WTC11 (cell line): ENCODE measurements around the gene NNMT. TPM values are rescaled to one million over a fixed set of nuclear protein-coding genes. Genes with fewer than 3 reads are reported as not detected.

Experiments used
- ATAC-seq: fragments of 200-7000 bp; cut with Tn5 transposase; 2 replicates; pipeline ENCODE4 v1.10.0; 2021; ENCODE audit warnings: mild to moderate bottlenecking, moderate library complexity
- CTCF ChIA-PET: fragments of 300-600 bp; sonication (Branson Sonifier 250); formaldehyde crosslinking; loops from one replicate; lab custom pipeline; 2021; ENCODE audit warnings: antibody characterized with exemption; lab: Charles Lee
- POLR2A ChIA-PET: fragments of 350-600 bp; sonication (Branson Sonifier 250); formaldehyde crosslinking; loops from one replicate; lab custom pipeline; 2021; ENCODE audit warnings: antibody characterized with exemption; lab: Charles Lee
- DNase-seq: peaks from one replicate; pipeline ENCODE4 v3.0.0; 2021; ENCODE audit warnings: low spot score
- H3K27ac Mint-ChIP-seq: 2 replicates; pipeline ENCODE4 v1.8.0; 2021; ENCODE audit warnings: mixed read lengths
- H3K27me3 Mint-ChIP-seq: 2 replicates; pipeline ENCODE4 v1.8.0; 2021; ENCODE audit warnings: low read depth, mild to moderate bottlenecking, moderate library complexity, mixed read lengths
- H3K36me3 Mint-ChIP-seq: 2 replicates; pipeline ENCODE4 v1.8.0; 2021; ENCODE audit warnings: mixed read lengths
- H3K4me1 Mint-ChIP-seq: 2 replicates; pipeline ENCODE4 v1.8.0; 2022; ENCODE audit warnings: mixed read lengths
- H3K4me3 Mint-ChIP-seq: 2 replicates; pipeline ENCODE4 v1.8.0; 2021; ENCODE audit warnings: mild to moderate bottlenecking, moderate library complexity, mixed read lengths
- H3K9me3 Mint-ChIP-seq: 2 replicates; pipeline ENCODE4 v1.8.0; 2021; ENCODE audit warnings: mixed read lengths
- ATF3 ChIP-seq: sonication (generic); formaldehyde crosslinking; conservative IDR thresholded peaks from 2 replicates; pipeline ENCODE4 v1.8.1; 2022; ENCODE audit warnings: mild to moderate bottlenecking, missing genetic modification reagents
- CREB1 ChIP-seq: sonication (generic); formaldehyde crosslinking; IDR thresholded peaks from 2 replicates; pipeline ENCODE4 v1.8.0; 2023; ENCODE audit warnings: mild to moderate bottlenecking, missing genetic modification reagents
- ESRRA ChIP-seq: sonication (generic); formaldehyde crosslinking; IDR thresholded peaks from 2 replicates; pipeline ENCODE4 v1.8.1; 2022; ENCODE audit warnings: mild to moderate bottlenecking, missing genetic modification reagents, borderline replicate concordance
- FOXP1 ChIP-seq: sonication (generic); formaldehyde crosslinking; IDR thresholded peaks from 2 replicates; pipeline ENCODE4 v1.8.0; 2022; ENCODE audit warnings: missing genetic modification reagents, mild to moderate bottlenecking, moderate library complexity, borderline replicate concordance
- GABPB1 ChIP-seq: sonication (generic); formaldehyde crosslinking; IDR thresholded peaks from 2 replicates; pipeline ENCODE4 v1.8.1; 2023; ENCODE audit warnings: mild to moderate bottlenecking, missing genetic modification reagents
- IRF1 ChIP-seq: sonication (generic); formaldehyde crosslinking; IDR thresholded peaks from 2 replicates; pipeline ENCODE4 v1.8.0; 2023; ENCODE audit warnings: missing genetic modification reagents
- IRF2 ChIP-seq: sonication (generic); formaldehyde crosslinking; IDR thresholded peaks from 2 replicates; pipeline ENCODE4 v1.8.0; 2022; ENCODE audit warnings: low read depth, missing genetic modification reagents, borderline replicate concordance
- JAZF1 ChIP-seq: fragments of 250-450 bp; sonication (Bioruptor Pico); IDR thresholded peaks from 2 replicates; pipeline ENCODE4 v1.9.0; 2021; ENCODE audit warnings: moderate library complexity, mild to moderate bottlenecking, inconsistent platforms
- JUN ChIP-seq: sonication (generic); formaldehyde crosslinking; IDR thresholded peaks from 2 replicates; pipeline ENCODE4 v1.8.0; 2023; ENCODE audit warnings: mild to moderate bottlenecking, missing genetic modification reagents
- PREB ChIP-seq: sonication (generic); formaldehyde crosslinking; IDR thresholded peaks from 2 replicates; pipeline ENCODE4 v1.8.1; 2022; ENCODE audit warnings: mild to moderate bottlenecking, missing genetic modification reagents, moderate library complexity, borderline replicate concordance
- PRRX2 ChIP-seq: fragments of 250-450 bp; sonication (Bioruptor Pico); IDR thresholded peaks from 2 replicates; pipeline ENCODE4 v1.8.0; 2021; ENCODE audit warnings: mild to moderate bottlenecking
- RORB ChIP-seq: fragments of 250-450 bp; sonication (Bioruptor Pico); IDR thresholded peaks from 2 replicates; pipeline ENCODE4 v1.9.0; 2021; ENCODE audit warnings: mild to moderate bottlenecking
- SMAD4 ChIP-seq: sonication (generic); formaldehyde crosslinking; IDR thresholded peaks from 2 replicates; pipeline ENCODE4 v1.8.0; 2022; ENCODE audit warnings: mild to moderate bottlenecking, missing genetic modification reagents
- SP1 ChIP-seq: sonication (generic); formaldehyde crosslinking; conservative IDR thresholded peaks from 2 replicates; pipeline ENCODE4 v1.8.1; 2022; ENCODE audit warnings: missing genetic modification reagents
- USF1 ChIP-seq: sonication (generic); formaldehyde crosslinking; IDR thresholded peaks from 2 replicates; pipeline ENCODE4 v1.8.0; 2022; ENCODE audit warnings: mild to moderate bottlenecking, missing genetic modification reagents
- ZBTB21 ChIP-seq: sonication (generic); formaldehyde crosslinking; IDR thresholded peaks from 2 replicates; pipeline ENCODE4 v1.8.1; 2023; ENCODE audit warnings: mild to moderate bottlenecking, missing genetic modification reagents, borderline replicate concordance
- ZNF219 ChIP-seq: sonication (generic); formaldehyde crosslinking; IDR thresholded peaks from 2 replicates; pipeline ENCODE4 v1.8.0; 2023; ENCODE audit warnings: missing genetic modification reagents, mild to moderate bottlenecking, borderline replicate concordance
- ZNF232 ChIP-seq: sonication (generic); formaldehyde crosslinking; IDR thresholded peaks from 2 replicates; pipeline ENCODE4 v1.8.0; 2022; ENCODE audit warnings: mild to moderate bottlenecking, missing genetic modification reagents
- ZNF396 ChIP-seq: fragments of 250-450 bp; sonication (Bioruptor Pico); IDR thresholded peaks from 2 replicates; pipeline ENCODE4 v1.8.0; 2021; ENCODE audit warnings: mild to moderate bottlenecking, moderate library complexity, borderline replicate concordance
- ZNF416 ChIP-seq: fragments of 250-450 bp; sonication (Bioruptor Pico); IDR thresholded peaks from 2 replicates; pipeline ENCODE4 v1.9.0; 2021; ENCODE audit warnings: mild to moderate bottlenecking, inconsistent platforms
- ZNF423 ChIP-seq: fragments of 250-450 bp; sonication (Bioruptor Pico); IDR thresholded peaks from 2 replicates; pipeline ENCODE4 v2.1.2; 2022; ENCODE audit warnings: mild to moderate bottlenecking, moderate library complexity
- total RNA-seq: library from RNA; stranded (reverse); gene quantifications from 3 replicates; pipeline ENCODE4 v1.2.3, GENCODE V29; 2021
- TF ChIP-seq, protein P1 (sequence below): sonication (generic); formaldehyde crosslinking; IDR thresholded peaks from 2 replicates; pipeline ENCODE4 v1.8.0; 2022; ENCODE audit warnings: mild to moderate bottlenecking, missing genetic modification reagents
- TF ChIP-seq, protein P2 (sequence below): sonication (generic); formaldehyde crosslinking; IDR thresholded peaks from 2 replicates; pipeline ENCODE4 v1.8.1; 2023; ENCODE audit warnings: mild to moderate bottlenecking, missing genetic modification reagents
- TF ChIP-seq, protein P3 (sequence below): sonication (generic); formaldehyde crosslinking; IDR thresholded peaks from 2 replicates; pipeline ENCODE4 v1.8.1; 2022; ENCODE audit warnings: mild to moderate bottlenecking, moderate library complexity, missing genetic modification reagents
- TF ChIP-seq, protein P4 (sequence below): sonication (generic); formaldehyde crosslinking; IDR thresholded peaks from 2 replicates; pipeline ENCODE4 v1.8.0; 2022; ENCODE audit warnings: missing genetic modification reagents

Gene NNMT
- total RNA-seq, 1 experiment from 2014 or later = 0.50 TPM

DNA sequence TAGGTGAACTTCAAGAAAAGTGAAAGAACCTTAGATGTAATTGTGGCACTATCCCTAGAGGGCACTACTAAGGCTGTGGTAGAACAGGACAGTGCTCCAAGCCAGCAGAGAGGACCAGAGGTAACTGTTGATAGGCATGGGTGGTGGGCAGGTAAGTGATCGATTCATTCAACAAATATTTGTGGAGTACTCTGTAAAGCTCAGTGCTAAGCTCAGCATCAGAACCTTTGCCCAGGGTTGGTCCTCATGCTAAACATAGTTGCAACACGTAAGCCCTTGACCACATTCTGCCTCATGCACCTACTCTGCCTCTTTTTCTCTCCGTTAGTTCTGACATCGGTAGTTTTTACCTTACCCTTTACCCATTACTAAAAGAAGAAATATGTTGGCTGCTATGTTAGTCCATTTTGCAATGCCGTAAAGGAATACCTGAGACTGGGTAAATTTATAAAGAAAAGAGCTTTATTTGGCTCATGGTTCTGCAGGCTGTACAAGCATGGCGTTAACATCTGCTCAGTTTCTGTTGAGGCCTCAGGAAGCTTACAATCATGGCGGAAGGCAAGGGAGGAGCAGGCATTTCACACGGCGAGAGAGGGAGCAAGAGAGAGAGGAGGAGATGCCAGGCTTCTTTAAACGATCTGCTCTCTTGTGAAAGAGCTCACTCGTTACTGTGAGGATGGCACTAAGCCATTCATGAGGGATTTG, 18.4 kb upstream of the NNMT start (continued):
- TF ChIP-seq, protein P1, sequence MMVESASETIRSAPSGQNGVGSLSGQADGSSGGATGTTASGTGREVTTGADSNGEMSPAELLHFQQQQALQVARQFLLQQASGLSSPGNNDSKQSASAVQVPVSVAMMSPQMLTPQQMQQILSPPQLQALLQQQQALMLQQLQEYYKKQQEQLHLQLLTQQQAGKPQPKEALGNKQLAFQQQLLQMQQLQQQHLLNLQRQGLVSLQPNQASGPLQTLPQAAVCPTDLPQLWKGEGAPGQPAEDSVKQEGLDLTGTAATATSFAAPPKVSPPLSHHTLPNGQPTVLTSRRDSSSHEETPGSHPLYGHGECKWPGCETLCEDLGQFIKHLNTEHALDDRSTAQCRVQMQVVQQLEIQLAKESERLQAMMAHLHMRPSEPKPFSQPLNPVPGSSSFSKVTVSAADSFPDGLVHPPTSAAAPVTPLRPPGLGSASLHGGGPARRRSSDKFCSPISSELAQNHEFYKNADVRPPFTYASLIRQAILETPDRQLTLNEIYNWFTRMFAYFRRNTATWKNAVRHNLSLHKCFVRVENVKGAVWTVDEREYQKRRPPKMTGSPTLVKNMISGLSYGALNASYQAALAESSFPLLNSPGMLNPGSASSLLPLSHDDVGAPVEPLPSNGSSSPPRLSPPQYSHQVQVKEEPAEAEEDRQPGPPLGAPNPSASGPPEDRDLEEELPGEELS (CRISPR knock-in tag) = no peak
- TF ChIP-seq ZNF396 = no peak
- no peak for TF ChIP-seq FOXP1
- TF ChIP-seq SP1 (CRISPR knock-in tag) = no peak
- TF ChIP-seq, protein P2, sequence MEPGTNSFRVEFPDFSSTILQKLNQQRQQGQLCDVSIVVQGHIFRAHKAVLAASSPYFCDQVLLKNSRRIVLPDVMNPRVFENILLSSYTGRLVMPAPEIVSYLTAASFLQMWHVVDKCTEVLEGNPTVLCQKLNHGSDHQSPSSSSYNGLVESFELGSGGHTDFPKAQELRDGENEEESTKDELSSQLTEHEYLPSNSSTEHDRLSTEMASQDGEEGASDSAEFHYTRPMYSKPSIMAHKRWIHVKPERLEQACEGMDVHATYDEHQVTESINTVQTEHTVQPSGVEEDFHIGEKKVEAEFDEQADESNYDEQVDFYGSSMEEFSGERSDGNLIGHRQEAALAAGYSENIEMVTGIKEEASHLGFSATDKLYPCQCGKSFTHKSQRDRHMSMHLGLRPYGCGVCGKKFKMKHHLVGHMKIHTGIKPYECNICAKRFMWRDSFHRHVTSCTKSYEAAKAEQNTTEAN (CRISPR knock-in tag) = no peak
- no peak for TF ChIP-seq ZNF423 (CRISPR knock-in tag)
- no peak for TF ChIP-seq ZNF232
- TF ChIP-seq PREB (CRISPR knock-in tag) = no peak
- TF ChIP-seq GABPB1 = no peak
- TF ChIP-seq CREB1 (CRISPR knock-in tag) = no peak
- no peak for TF ChIP-seq JAZF1 (CRISPR knock-in tag)
- TF ChIP-seq SMAD4 (CRISPR knock-in tag) = no peak

- Mint-ChIP-seq H3K27me3 (no peaks in the 10 kb centered on the region; the same call in 1 of the 2 replicates), H3K27ac (no peak overlapping the region), H3K4me3 (no peak overlapping the region), H3K9me3 (peaks cover 4% of the 10 kb centered on the region; the same call in 1 of the 2 replicates), H3K36me3 (no peaks in the 10 kb centered on the region), H3K4me1 (peaks cover 5% of the 10 kb centered on the region; the same call in 1 of the 2 replicates)
- ChIA-PET POLR2A (no interaction called here), CTCF (interaction anchor here (1.1 to 1.9 kb wide), 3 partner anchors 17 to 62 kb away, joined by 3 to 5 read pairs (median 4); no protein-coding TSS in a partner anchor)
- ATAC-seq (no peak), DNase-seq (no peak)
- TF ChIP-seq, protein P3, sequence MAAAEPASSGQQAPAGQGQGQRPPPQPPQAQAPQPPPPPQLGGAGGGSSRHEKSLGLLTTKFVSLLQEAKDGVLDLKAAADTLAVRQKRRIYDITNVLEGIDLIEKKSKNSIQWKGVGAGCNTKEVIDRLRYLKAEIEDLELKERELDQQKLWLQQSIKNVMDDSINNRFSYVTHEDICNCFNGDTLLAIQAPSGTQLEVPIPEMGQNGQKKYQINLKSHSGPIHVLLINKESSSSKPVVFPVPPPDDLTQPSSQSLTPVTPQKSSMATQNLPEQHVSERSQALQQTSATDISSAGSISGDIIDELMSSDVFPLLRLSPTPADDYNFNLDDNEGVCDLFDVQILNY (CRISPR knock-in tag) = no peak
- TF ChIP-seq USF1 (CRISPR knock-in tag) (no peak), IRF2 (CRISPR knock-in tag) (no peak), JUN (CRISPR knock-in tag) (no peak), ZBTB21 (CRISPR knock-in tag) (no peak), ESRRA (CRISPR knock-in tag) (no peak), PRRX2 (CRISPR knock-in tag) (no peak), JAZF1 (CRISPR knock-in tag) (no peak), ZNF416 (CRISPR knock-in tag) (no peak), IRF1 (CRISPR knock-in tag) (no peak), ZNF219 (CRISPR knock-in tag) (no peak), RORB (CRISPR knock-in tag) (no peak), ATF3 (no peak)
- TF ChIP-seq, protein P4, sequence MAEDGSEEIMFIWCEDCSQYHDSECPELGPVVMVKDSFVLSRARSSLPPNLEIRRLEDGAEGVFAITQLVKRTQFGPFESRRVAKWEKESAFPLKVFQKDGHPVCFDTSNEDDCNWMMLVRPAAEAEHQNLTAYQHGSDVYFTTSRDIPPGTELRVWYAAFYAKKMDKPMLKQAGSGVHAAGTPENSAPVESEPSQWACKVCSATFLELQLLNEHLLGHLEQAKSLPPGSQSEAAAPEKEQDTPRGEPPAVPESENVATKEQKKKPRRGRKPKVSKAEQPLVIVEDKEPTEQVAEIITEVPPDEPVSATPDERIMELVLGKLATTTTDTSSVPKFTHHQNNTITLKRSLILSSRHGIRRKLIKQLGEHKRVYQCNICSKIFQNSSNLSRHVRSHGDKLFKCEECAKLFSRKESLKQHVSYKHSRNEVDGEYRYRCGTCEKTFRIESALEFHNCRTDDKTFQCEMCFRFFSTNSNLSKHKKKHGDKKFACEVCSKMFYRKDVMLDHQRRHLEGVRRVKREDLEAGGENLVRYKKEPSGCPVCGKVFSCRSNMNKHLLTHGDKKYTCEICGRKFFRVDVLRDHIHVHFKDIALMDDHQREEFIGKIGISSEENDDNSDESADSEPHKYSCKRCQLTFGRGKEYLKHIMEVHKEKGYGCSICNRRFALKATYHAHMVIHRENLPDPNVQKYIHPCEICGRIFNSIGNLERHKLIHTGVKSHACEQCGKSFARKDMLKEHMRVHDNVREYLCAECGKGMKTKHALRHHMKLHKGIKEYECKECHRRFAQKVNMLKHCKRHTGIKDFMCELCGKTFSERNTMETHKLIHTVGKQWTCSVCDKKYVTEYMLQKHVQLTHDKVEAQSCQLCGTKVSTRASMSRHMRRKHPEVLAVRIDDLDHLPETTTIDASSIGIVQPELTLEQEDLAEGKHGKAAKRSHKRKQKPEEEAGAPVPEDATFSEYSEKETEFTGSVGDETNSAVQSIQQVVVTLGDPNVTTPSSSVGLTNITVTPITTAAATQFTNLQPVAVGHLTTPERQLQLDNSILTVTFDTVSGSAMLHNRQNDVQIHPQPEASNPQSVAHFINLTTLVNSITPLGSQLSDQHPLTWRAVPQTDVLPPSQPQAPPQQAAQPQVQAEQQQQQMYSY (CRISPR knock-in tag) = no peak
Observed at GRCh38 chr11:114278342-114279065, 17.7 kb upstream of the NNMT start.
